ENCODE measurements around the gene AGO1. TPM values are rescaled to one million over a fixed set of nuclear protein-coding genes. Genes with fewer than 3 reads are reported as not detected.
"Not testable (repeated sequence)": the region's sequence is repeated elsewhere in the genome, so short reads cannot be mapped to it uniquely, and the experiment has no call there.

The AGO1 gene
- total RNA-seq, 1 donor: 20.3 TPM

DNA sequence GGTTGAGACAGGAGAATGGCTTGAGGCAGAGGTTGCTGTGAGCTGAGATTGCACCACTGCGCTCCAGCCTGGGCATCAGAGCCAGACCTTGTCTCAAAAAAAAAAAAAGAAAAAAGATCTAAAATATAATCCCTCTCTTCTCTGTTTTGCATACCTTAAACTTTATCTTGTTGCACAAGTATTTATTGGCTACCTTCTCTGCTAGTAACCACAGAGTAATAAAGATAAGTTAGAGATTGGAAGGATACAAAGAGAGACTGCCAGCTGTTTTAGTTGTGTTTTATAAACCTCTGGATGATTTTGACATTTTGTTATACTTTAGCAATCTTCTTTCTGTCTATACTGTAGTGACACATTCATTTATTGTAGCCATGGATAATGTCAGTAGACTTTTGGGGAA is 75.5 kb downstream of the AGO1 start:
- peak; percentile 50 for DNase-seq (ENCODE audit: low read depth)
- TF ChIP-seq, protein P1, sequence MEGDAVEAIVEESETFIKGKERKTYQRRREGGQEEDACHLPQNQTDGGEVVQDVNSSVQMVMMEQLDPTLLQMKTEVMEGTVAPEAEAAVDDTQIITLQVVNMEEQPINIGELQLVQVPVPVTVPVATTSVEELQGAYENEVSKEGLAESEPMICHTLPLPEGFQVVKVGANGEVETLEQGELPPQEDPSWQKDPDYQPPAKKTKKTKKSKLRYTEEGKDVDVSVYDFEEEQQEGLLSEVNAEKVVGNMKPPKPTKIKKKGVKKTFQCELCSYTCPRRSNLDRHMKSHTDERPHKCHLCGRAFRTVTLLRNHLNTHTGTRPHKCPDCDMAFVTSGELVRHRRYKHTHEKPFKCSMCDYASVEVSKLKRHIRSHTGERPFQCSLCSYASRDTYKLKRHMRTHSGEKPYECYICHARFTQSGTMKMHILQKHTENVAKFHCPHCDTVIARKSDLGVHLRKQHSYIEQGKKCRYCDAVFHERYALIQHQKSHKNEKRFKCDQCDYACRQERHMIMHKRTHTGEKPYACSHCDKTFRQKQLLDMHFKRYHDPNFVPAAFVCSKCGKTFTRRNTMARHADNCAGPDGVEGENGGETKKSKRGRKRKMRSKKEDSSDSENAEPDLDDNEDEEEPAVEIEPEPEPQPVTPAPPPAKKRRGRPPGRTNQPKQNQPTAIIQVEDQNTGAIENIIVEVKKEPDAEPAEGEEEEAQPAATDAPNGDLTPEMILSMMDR (IDR thresholded peaks at IDR 0.05; ENCODE audit: insufficient read depth, low read length): no peak
- no peak overlapping the region for H3K4me3 ChIP-seq (ENCODE audit: low read depth, low read length)

DNA sequence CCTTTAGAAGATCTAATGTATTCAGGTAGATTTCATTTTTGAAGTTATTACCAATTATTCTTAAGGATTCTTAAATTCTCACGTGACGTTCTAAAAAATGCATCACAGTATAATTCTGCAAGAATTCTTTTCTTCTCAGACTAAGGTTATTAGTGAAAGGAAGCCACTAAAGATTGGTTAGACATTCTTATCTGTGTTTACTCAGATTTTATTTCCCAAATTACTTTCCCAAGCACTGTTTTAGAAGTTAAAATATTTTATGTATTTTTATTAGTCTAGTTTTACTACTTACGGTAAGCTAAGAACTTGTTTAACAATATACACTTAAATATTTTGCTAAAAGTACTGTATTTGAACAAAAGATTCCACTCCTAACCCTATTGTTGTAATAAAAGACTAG is 76.3 kb downstream of the AGO1 start:
- DNase-seq (ENCODE audit: low read depth): no peak
- TF ChIP-seq, protein P1 (IDR thresholded peaks at IDR 0.05; ENCODE audit: insufficient read depth, low read length): no peak
- no peak overlapping the region for H3K4me3 ChIP-seq (ENCODE audit: low read depth, low read length)

DNA sequence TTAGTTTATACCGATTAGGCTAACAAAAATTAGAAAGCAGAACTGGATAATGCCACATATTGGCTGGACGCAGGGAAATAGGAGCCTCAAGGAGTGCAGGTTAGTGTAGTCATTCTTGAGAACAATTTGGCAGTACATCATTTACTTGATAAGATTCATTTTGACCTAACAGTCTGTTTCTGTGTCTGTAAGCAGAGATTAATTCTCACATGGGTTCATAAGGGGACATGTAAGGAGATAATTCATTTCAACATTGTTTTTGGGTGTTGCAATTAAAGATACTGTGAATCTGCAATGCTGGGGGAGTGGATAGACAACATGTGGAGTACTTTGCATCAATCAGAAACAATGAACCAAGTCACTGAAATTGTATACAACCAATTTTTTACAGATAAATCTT is 79.9 kb downstream of the AGO1 start:
- no peak overlapping the region for H3K4me3 ChIP-seq (ENCODE audit: low read depth, low read length)
- no peak for DNase-seq (ENCODE audit: low read depth)
- TF ChIP-seq, protein P1 (IDR thresholded peaks at IDR 0.05; ENCODE audit: insufficient read depth, low read length): no peak

DNA sequence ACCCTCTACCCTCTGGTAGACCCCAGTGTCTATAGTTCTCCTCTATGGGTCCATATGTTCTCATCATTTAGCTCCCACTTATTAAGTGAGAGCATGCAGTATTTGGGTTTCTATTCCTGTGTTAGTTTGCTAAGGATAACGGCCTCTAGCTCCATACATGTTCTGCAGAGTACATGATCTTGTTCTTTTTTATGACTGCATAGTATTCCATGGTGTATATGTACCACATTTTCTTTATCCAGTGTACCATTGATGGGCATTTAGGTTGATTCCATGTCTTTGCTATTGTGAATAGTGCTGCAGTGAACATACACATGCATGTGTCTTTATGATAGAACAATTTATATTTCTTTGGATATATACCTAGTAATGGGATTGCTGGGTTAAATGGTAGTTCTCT is 81.3 kb downstream of the AGO1 start:
- not testable (repeated sequence) for H3K4me3 ChIP-seq (ENCODE audit: low read depth, low read length); DNase-seq (ENCODE audit: low read depth)

DNA sequence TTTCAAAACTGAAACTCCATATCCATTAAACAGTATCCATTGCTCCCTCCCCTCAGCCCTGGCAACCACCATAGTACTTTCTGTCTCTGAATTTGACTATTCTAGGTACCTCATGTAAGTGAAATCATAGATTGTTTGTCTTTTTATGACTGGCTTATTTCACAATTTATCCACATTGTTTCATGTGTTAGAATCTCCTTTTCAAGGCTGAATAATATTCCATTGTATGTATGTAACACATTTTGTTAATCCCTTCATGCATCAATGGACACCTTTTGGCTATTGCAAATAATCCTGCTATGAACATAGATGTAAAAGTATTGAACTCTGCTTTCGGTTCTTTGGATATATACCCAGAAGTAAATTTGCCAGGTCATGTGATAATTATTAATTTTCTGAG is 85.4 kb downstream of the AGO1 start:
- TF ChIP-seq, protein P1 (IDR thresholded peaks at IDR 0.05; ENCODE audit: insufficient read depth, low read length): no peak
- no peak overlapping the region for H3K4me3 ChIP-seq (ENCODE audit: low read depth, low read length)
- DNase-seq (ENCODE audit: low read depth): no peak

DNA sequence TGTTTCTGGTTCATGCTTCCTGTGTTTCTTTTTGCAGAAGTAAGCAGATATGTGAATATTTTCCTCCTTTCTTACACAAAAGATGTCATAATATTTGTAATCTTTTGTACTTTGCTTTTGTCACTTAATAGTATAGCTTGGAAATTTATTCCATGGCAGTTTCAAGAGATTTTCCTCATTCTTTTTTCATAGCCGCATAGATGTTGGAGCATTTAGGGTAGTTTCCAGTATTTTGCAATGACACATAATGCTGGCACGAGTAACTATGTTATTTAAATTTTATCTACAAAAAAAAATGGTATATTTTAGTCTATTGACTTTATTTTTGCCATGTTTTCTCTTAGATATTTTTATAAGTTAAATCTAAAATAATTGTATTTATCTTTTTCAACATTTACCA is 88.6 kb downstream of the AGO1 start:
- H3K4me3 ChIP-seq (ENCODE audit: low read depth, low read length): no peak overlapping the region
- peak; percentile 20 for DNase-seq (ENCODE audit: low read depth)
- TF ChIP-seq, protein P1 (IDR thresholded peaks at IDR 0.05; ENCODE audit: insufficient read depth, low read length): no peak

DNA sequence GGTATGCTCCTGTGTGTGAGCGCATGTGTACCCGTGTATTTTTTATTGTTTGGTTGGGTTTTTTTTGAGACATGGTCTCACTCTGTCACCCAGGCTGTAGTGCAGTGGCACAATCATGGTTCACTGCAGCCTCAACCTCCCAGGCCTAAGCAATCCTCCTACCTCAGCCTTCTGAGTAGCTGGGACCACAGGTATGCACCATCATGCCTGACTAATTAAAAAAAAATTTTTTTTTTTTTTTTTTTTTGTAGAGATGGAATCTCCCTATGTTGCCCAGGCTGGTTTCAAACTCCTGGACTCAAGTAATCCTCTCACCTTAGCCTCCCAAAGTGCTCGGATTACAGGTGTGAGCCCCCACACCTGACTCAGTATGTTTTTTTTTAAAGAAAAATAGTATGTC is 89.6 kb downstream of the AGO1 start:
- not testable (repeated sequence) for DNase-seq (ENCODE audit: low read depth); H3K4me3 ChIP-seq (ENCODE audit: low read depth, low read length)

DNA sequence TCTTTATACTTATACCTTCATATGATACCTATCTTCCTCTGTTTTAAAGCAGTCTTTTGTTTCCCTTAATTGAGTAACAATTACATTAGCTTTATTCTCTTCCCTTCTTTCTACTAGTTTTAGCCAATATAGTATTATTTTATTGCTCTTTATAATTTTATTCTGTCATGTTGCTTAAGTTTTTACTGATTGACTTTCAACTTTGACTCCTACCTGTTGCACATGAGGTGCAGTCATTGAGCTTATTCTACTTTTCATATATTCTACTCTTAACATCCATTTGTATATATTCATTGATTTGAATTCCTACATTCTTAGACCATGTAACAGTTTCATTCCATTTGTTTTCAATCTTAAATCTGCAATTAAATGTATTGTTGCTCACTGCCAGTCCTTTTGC is 97.1 kb downstream of the AGO1 start:
- DNase-seq (ENCODE audit: low read depth): no peak
- no peak overlapping the region for H3K4me3 ChIP-seq (ENCODE audit: low read depth, low read length)
- TF ChIP-seq, protein P1 (IDR thresholded peaks at IDR 0.05; ENCODE audit: insufficient read depth, low read length): no peak

Other genes starting within 250 kb of the AGO1 start
- 8.8 and 22.1 TPM in 2 replicates for gene PSMB2, start 241.7 kb upstream of the AGO1 start, total RNA-seq (ENCODE audit: low replicate concordance)
- 19.3 and 27.2 TPM in 2 replicates for gene C1orf216, start 164.3 kb upstream of the AGO1 start, total RNA-seq (ENCODE audit: low replicate concordance)
- gene CLSPN, start 113.2 kb upstream of the AGO1 start, total RNA-seq (ENCODE audit: low replicate concordance): 1.7 and 40.8 TPM in 2 replicates
- 7.7 and 13.5 TPM in 2 replicates for gene AGO4, start 75.2 kb upstream of the AGO1 start, total RNA-seq (ENCODE audit: low replicate concordance)
- 8.3 and 17.5 TPM in 2 replicates for gene AGO3, start 47.9 kb downstream of the AGO1 start, total RNA-seq (ENCODE audit: low replicate concordance)
- 0.18 and 2.1 TPM in 2 replicates for gene TEKT2, start 200.9 kb downstream of the AGO1 start, total RNA-seq (ENCODE audit: low replicate concordance)
- gene ADPRS, start 205.7 kb downstream of the AGO1 start, total RNA-seq (ENCODE audit: low replicate concordance): 21.1 and 25.5 TPM in 2 replicates
- 11.0 and 20.9 TPM in 2 replicates for gene COL8A2, start 242.0 kb downstream of the AGO1 start, total RNA-seq (ENCODE audit: low replicate concordance)